RPMI7951 (cell line): ENCODE results near the gene ELOVL6. TPM values are rescaled to one million over a fixed set of nuclear protein-coding genes. Genes with fewer than 3 reads are reported as not detected.
"Not testable (repeated sequence)": the region's sequence is repeated elsewhere in the genome, so short reads cannot be mapped to it uniquely, and the experiment has no call there.

Source experiments
- DNase-seq: peaks from one replicate; pipeline ENCODE4 v3.0.0-alpha.2; 2012; ENCODE audit warnings: low read depth
- total RNA-seq: library from RNA; depleted of rRNA; stranded (reverse); fragments of >200 nt; shearing (Covaris generic); gene quantifications from 2 replicates; pipeline ENCODE4 v1.2.3, GENCODE V29; 2014

ELOVL6 gene
- total RNA-seq, 1 experiment from 2014 or later: 8.7 TPM

DNA sequence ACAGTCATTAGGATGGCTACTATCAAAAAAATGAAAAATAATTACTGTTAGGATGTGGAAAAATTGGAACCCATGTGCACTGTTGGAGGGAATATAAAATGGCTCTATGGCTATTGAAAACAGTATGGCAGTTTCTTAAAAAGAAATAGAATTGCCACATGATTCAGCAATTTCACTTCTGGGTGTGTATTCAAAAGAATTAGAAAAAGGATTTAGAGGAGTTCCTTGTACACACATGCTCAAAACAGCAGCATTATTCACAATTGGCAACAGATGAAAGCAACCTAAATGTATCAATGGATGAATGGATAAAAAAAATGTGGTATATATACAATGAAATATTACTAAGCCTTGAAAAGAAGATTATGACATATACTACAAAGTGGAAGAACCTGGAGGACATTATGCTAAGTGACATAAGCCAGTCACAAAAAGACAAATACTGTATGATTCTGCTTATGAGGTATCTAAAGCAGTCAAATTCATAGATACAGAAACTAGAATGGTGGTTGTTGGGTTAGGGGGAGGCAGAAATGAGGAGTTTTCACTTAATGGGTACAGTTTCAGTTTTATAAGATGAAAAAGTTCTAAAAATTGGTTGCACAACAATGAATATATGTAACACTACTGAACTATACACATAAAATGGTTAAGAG, 123.2 kb downstream of the ELOVL6 start:
- no peak for DNase-seq

DNA sequence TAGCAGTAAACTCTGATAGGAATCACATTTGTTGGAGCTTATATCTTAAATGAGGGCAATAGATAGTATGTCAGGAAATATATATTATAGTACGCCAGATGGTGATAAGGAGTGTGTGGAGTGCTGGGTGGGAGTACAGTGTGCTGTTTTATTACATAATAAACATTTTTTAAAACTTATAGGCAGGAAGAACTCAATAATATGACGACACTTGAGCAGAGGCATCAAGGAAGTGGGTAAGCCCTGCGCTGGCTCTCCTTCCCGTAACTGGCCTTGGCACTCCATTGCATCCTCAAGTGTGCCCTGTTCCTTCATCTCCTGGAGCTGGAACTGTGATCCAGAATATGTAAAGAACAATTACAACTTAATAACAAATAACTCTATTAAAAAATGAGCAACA, 123.8 kb downstream of the ELOVL6 start:
- no peak for DNase-seq

GRCh38 chr4:110073053-110073845, 125.2 kb downstream of the ELOVL6 start:
- DNase-seq: no peak

DNA sequence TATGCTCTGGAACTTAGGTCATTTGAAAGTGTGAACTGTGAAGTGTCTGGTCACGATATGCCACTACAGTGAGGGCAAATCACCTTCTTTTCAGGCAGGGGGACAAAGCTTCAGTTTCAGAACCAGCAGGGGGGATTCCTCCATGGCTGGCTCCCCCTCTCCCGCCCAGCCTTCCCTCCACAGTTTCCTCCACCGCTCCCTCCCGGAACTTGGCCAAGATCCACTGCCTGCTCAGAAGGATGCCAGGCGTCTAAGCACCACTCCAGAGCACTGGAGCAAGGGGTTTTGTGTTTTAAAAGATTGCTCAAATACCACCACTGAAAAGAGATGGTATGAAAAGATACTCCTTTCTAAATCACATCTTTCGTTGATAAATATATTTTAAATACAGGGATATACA, 126.9 kb downstream of the ELOVL6 start:
- no peak for DNase-seq

DNA sequence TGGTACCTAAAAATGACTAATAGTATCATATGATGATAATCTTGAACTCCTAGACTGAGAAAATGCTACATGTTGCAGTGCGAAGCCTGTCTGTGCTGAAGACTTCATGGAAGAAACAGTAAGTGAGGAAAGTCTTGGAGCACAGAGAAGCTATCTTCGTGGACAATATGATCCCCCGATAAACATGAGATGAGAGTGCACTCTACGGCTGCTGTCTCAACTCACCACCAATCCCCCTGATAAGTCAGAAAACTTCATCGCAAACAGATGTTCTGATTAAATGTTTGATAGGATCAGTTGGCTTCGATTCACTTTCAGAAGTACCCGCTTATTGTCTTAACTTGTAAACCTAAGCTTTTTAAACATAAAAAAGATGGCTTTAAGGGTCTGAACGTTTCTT, 130.2 kb downstream of the ELOVL6 start:
- DNase-seq: no peak

- no peak for DNase-seq
These were observed 133.5 kb downstream of the ELOVL6 start for GRCh38 chr4:110064934-110065333.

DNA sequence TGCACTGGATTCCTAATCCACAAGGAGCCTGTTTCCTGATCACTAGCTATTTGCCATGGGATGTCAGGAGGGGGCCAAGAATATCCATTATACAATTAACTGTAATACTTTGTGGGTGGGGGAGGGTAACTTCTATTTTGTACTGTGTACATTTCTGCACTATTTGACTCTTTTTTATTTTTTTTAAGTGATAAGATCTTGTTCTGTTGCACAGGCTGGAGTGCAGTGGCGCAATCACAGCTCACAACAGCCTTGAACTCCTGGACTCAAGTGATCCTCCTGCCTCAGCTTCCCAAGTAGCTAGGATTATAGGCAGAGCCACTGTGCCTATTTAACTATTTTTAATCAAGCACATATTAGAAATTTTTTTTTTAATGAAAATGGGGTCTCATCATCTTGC, 134.1 kb downstream of the ELOVL6 start:
- DNase-seq: no peak

GRCh38 chr4:110062166-110062565, 136.2 kb downstream of the ELOVL6 start:
- no peak for DNase-seq

DNA sequence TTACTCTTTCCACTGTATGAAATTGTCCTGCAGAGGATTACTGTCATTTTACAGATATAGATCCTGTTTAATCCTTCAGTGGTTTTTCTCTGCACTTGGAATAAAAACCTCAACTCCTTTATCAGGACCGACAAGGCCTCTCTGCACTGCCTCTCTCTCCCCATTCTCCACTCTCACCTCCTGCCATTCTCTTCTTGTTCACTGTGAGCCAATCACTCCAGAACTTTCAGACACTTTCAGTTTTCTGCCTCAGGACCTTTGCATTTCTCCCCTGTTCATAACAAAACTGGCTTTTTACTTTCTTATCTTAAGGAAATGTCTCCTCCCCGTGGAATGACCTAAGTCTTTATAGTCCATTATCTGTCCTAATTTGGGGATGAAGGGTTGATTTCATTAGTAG, 137.3 kb downstream of the ELOVL6 start:
- DNase-seq: no peak

- DNase-seq: no peak
These were observed 138.7 kb downstream of the ELOVL6 start for GRCh38 chr4:110059556-110060191.

- DNase-seq: no peak
These were observed 139.7 kb downstream of the ELOVL6 start for GRCh38 chr4:110058677-110059076.

- peak; percentile 15 for DNase-seq
These were observed 143.2 kb downstream of the ELOVL6 start for GRCh38 chr4:110055158-110055768.

DNA sequence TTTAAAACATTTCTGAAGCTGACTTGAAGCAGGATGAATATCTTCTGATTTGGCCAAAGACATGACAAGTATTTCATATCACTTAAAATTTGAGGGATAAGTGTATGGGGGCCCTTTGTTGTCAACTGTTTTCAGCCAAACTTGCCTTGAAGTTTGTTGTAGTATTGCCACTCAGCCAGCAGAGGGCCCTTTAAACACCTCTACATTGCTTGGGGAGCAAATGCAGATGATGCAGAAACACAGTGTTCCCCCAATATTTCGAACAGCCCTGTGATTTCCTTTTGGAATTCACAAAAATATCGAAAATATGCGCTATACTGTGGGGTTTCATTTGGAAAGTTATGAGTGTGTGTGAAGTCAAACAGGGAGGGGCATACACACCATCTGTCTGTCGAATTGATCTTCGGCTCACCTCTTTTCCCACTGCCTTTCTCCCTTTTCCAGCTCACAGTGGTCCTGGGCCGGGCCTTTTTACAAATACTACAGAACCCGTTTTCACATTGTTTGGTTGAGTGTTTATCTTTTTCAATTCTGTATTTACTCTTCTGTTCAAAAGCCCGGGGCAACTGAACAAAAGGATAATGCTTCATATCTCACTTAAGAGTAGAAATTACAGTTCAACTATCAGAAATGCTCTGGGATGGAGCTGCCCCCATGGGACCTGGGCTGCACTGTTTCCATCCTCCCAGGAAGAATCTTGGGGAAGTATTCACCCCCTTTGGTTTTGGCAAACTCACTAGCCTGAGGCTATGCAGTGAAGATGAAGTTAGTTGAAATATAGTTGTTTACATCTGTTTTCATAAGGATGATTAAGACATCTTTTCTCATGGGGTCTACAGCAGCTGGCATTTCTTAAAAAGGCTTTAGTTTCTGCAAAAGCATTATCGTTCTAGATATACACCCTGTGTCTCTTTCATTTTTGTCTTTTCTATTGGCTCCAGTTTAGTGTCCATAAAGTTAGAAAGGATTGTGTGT, 148.2 kb downstream of the ELOVL6 start:
- DNase-seq: peak; percentile 35

GRCh38 chr4:110046588-110047049, 151.8 kb downstream of the ELOVL6 start:
- peak; percentile 38 for DNase-seq

DNA sequence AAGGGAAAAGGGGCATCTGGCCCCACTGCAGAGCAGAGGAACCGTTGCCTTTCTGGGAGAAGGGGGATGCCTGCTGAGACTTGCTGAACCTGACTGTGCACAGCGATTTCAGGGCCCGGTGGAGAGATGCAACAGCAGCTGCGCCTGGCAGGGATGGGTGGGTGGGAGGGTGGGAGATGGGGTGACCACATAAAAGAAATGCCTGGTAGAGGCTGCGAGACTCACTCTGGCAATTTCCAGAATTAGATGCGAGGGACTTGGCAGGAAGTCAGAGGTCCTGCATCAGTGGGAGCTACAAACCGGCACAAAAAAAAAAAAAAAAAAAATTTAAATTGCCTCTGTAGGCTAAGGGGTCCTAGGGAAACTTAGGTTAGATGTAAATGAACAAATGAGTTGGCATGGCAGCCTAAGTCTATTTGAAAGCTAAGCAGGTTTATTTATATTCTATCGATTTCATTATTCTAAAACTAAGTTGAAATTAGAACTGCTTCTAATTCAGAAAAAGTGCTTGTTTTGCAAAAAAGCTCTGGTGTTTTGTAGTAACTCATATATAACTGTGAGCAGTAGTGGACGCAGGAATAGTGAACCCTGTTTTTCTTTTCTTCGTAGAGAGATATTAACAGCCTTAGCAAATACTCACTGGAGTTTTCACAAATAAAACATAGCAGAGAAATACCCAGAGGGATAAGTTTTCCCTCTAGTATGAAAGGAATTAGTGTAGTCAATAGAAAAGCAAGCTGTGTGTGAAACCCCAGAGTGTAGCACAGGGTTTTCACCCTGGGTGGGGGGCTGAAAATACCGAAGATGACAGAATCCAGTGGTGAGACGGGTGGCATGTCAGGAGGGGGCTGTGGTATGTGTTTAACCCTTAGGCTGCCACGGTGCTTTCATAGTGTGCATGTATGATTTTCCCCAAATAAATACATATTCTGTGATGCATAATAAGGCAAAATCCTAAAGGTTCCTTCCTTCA, 155.6 kb downstream of the ELOVL6 start:
- no peak for DNase-seq

DNA sequence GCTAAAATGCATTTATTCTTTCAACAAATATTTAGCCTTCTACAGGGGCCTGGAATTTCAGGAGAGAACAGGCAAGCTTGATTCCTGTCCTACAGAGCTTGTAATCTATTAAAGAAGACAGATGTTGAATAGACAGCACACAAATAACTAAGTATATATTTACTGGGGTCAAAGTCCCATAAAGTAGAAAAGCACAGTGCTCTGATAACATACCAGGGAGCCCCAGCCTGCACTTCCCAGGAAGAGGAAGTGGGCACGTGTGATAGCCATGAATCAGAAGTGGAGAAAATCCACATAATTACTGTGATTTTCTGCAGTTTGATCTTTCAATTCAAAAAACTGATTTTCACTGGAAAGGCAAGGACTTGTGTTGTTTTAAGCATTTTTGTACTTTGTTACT, 156.7 kb downstream of the ELOVL6 start:
- no peak for DNase-seq

- DNase-seq: not testable (repeated sequence)
These were observed 159.3 kb downstream of the ELOVL6 start for GRCh38 chr4:110039164-110039563.

- no peak for DNase-seq
These were observed 164.4 kb downstream of the ELOVL6 start for GRCh38 chr4:110034026-110034393.

DNA sequence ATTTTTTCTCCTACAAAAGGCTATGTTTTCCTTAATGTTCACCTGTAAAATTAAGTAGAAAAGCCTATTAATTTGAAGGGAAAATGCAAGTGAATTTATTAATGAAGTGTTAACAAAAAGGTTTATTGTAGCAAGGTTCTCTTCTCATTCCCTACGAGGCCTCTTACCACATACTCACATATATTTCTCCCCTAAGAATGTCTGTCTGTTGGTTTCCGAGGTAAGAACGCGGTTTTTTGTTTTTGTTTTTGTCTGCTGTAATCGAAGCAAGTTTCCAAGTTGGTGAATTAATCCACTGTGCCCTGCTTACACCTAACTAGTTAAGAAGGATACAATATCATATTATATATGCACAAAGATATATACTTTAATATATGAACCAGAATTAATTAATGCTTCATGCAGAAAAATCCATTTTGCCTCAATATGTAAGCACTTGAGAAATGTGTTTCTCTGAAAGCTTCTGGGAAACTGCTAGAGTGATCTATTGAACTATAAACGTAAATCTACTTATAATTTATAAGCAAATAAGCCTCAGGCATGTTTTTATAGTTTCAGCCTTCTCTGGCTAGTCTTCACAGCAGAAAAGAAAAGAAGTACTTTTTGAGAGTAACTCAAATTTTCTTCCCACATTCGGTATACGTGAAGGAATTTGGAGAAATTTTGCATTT, 164.9 kb downstream of the ELOVL6 start:
- DNase-seq: no peak
